NT2/D1 (cell line): ENCODE measurements around the gene ZNF438.

Source experiments
- DNase-seq: peaks from one replicate; pipeline ENCODE4 v3.0.0-alpha.2; 2011; ENCODE audit warnings: low read depth, low spot score
- H3K27me3 ChIP-seq: 2 replicates; pipeline ENCODE4 v1.6.0; 2011; ENCODE audit warnings: mild to moderate bottlenecking; ENCODE audit not compliant: insufficient read length, insufficient read depth
- H3K36me3 ChIP-seq: 2 replicates; pipeline ENCODE4 v1.6.1; 2011; ENCODE audit warnings: mild to moderate bottlenecking, low read length, mixed read lengths; ENCODE audit not compliant: insufficient read depth, insufficient read length
- H3K4me1 ChIP-seq: 2 replicates; pipeline ENCODE4 v1.5.1; 2011; ENCODE audit not compliant: insufficient read depth, insufficient read length
- H3K4me3 ChIP-seq: 2 replicates; pipeline ENCODE4 v1.5.1; 2011; ENCODE audit warnings: low read depth; ENCODE audit not compliant: insufficient read length
- H3K9ac ChIP-seq: 2 replicates; pipeline ENCODE4 v1.6.0; 2011; ENCODE audit warnings: low read depth; ENCODE audit not compliant: insufficient read length
- H3K9me3 ChIP-seq: 2 replicates; pipeline ENCODE4 v1.5.1; 2011; ENCODE audit warnings: mild to moderate bottlenecking, low read length; ENCODE audit not compliant: insufficient read depth
- SUZ12 ChIP-seq: IDR thresholded peaks from 2 replicates; pipeline ENCODE4 v1.6.1; 2011; ENCODE audit not compliant: insufficient read length, insufficient read depth; ENCODE audit errors: extremely low read depth
- YY1 ChIP-seq: IDR thresholded peaks from 2 replicates; pipeline ENCODE4 v1.6.1; 2011; ENCODE audit not compliant: insufficient read length, insufficient read depth
- ZNF274 ChIP-seq: IDR thresholded peaks from 2 replicates; pipeline ENCODE4 v1.6.1; 2011; ENCODE audit warnings: mild to moderate bottlenecking, low read depth, low read length

Gene ZNF438

GRCh38 chr10:30827531-30828120 is 204.0 kb downstream of the ZNF438 start:
- H3K9me3 ChIP-seq = no peaks in the 10 kb centered on the region
- H3K9ac ChIP-seq = no peak overlapping the region
- H3K27me3 ChIP-seq = no peaks in the 10 kb centered on the region
- no peak overlapping the region for H3K4me3 ChIP-seq
- no peak for DNase-seq
- H3K36me3 ChIP-seq = no peaks in the 10 kb centered on the region
- H3K4me1 ChIP-seq = no peaks in the 10 kb centered on the region
- TF ChIP-seq YY1 (no peak), ZNF274 (no peak)

GRCh38 chr10:30826679-30827078 is 205.0 kb downstream of the ZNF438 start:
- TF ChIP-seq SUZ12 = no peak
- no peak for TF ChIP-seq YY1
- TF ChIP-seq ZNF274 = no peak
- H3K9me3 ChIP-seq = no peaks in the 10 kb centered on the region
- no peaks in the 10 kb centered on the region for H3K4me1 ChIP-seq
- H3K27me3 ChIP-seq = no peaks in the 10 kb centered on the region
- no peak overlapping the region for H3K9ac ChIP-seq
- no peak for DNase-seq
- no peak overlapping the region for H3K4me3 ChIP-seq
- no peaks in the 10 kb centered on the region for H3K36me3 ChIP-seq

- Histone ChIP-seq H3K4me3 (no peak overlapping the region), H3K9me3 (no peaks in the 10 kb centered on the region)
- TF ChIP-seq SUZ12 = no peak
- no peak for TF ChIP-seq ZNF274
Measured at GRCh38 chr10:30825495-30825894, 206.2 kb downstream of the ZNF438 start.

GRCh38 chr10:30825022-30825421 is 206.6 kb downstream of the ZNF438 start:
- Histone ChIP-seq H3K27me3 (no peaks in the 10 kb centered on the region), H3K9me3 (no peaks in the 10 kb centered on the region), H3K9ac (no peak overlapping the region), H3K4me1 (no peaks in the 10 kb centered on the region), H3K4me3 (no peak overlapping the region), H3K36me3 (no peaks in the 10 kb centered on the region)
- DNase-seq = no peak
- no peak for TF ChIP-seq SUZ12
- no peak for TF ChIP-seq ZNF274
- no peak for TF ChIP-seq YY1

More at GRCh38 chr10:30825495-30825894, 206.2 kb downstream of the ZNF438 start:
- H3K9ac ChIP-seq = no peak overlapping the region
- H3K4me1 ChIP-seq = no peaks in the 10 kb centered on the region
- no peaks in the 10 kb centered on the region for H3K36me3 ChIP-seq
- no peak for DNase-seq
- H3K27me3 ChIP-seq = no peaks in the 10 kb centered on the region

GRCh38 chr10:30823651-30824050 is 208.0 kb downstream of the ZNF438 start:
- TF ChIP-seq SUZ12 (no peak), YY1 (no peak), ZNF274 (no peak)
- H3K27me3 ChIP-seq = no peaks in the 10 kb centered on the region
- no peak overlapping the region for H3K4me3 ChIP-seq
- no peak for DNase-seq
- no peak overlapping the region for H3K9ac ChIP-seq
- no peaks in the 10 kb centered on the region for H3K4me1 ChIP-seq
- H3K36me3 ChIP-seq = no peaks in the 10 kb centered on the region
- no peaks in the 10 kb centered on the region for H3K9me3 ChIP-seq

- Histone ChIP-seq H3K9me3 (no peaks in the 10 kb centered on the region), H3K36me3 (no peaks in the 10 kb centered on the region), H3K27me3 (no peaks in the 10 kb centered on the region), H3K4me1 (peaks cover 3% of the 10 kb centered on the region), H3K9ac (no peak overlapping the region), H3K4me3 (no peak overlapping the region)
- TF ChIP-seq ZNF274 (no peak), SUZ12 (no peak), YY1 (no peak)
- no peak for DNase-seq
Measured at GRCh38 chr10:30822693-30823465, 208.8 kb downstream of the ZNF438 start.

- no peak for TF ChIP-seq SUZ12
- TF ChIP-seq ZNF274 = no peak
- no peak for TF ChIP-seq YY1
- no peaks in the 10 kb centered on the region for H3K27me3 ChIP-seq
- H3K4me3 ChIP-seq = no peak overlapping the region
- no peaks in the 10 kb centered on the region for H3K36me3 ChIP-seq
- peaks cover 3% of the 10 kb centered on the region for H3K4me1 ChIP-seq
- no peak for DNase-seq
- no peak overlapping the region for H3K9ac ChIP-seq
- no peaks in the 10 kb centered on the region for H3K9me3 ChIP-seq
Measured at GRCh38 chr10:30821994-30822692, 209.5 kb downstream of the ZNF438 start.
